Endothelial cell of umbilical vein (primary cell): ENCODE data around the gene ZMIZ1. TPM values are rescaled to one million over a fixed set of nuclear protein-coding genes. Genes with fewer than 3 reads are reported as not detected.

ENCODE experiments used
- BruUV-seq: library from RNA; stranded (reverse); fragments of 400-500 nt; replicated peaks from 2 replicates; lab custom pipeline; 2021; lab: Mats Ljungman, UMichigan
- CTCF ChIA-PET: fragments of 300-600, 350-600 bp; sonication (Branson Sonifier 250); formaldehyde crosslinking; loops from one replicate; lab custom pipeline; 2021; ENCODE audit warnings: antibody characterized with exemption, inconsistent platforms; lab: Charles Lee
- POLR2A ChIA-PET: fragments of 300-600, 350-600 bp; sonication (Branson Sonifier 250); formaldehyde crosslinking; loops from one replicate; lab custom pipeline; 2021; ENCODE audit warnings: antibody characterized with exemption, inconsistent platforms; lab: Charles Lee
- DNase-seq: peaks from one replicate; pipeline ENCODE4 v3.0.0-alpha.2; 2011; ENCODE audit warnings: low read depth, low spot score
- FAIRE-seq: peaks from 2 replicates; lab custom pipeline; 2011; peaks lifted over from hg19 to GRCh38; lab: Jason Lieb, UNC
- H2AFZ ChIP-seq: 2 replicates; pipeline ENCODE4 v1.6.0; 2012; ENCODE audit warnings: low read depth, low read length, control low read depth, inconsistent platforms
- H3K27ac ChIP-seq: 2 replicates; pipeline ENCODE4 v1.5.1; 2011; ENCODE audit warnings: low read depth, mild to moderate bottlenecking, control low read depth, low read length, moderate library complexity; ENCODE audit not compliant: insufficient read depth
- H3K27me3 ChIP-seq, 2 experiments: 2 replicates each; pipeline versions ENCODE4 v1.6.0 to v1.6.1; 2011; ENCODE audit warnings: low read length in 2 of 2, mixed read lengths in 1 of 2; ENCODE audit not compliant: control insufficient read depth in 2 of 2, insufficient read depth in 2 of 2
- H3K36me3 ChIP-seq, 2 experiments: 2 replicates in 1 of 2; 3 replicates in 1 of 2; pipeline ENCODE4 v1.5.1; 2011; ENCODE audit warnings: low read length in 2 of 2, mild to moderate bottlenecking in 1 of 2, moderate library complexity in 1 of 2; ENCODE audit not compliant: control insufficient read depth in 2 of 2, insufficient read depth in 2 of 2; ENCODE audit errors: extremely low read depth in 1 of 2
- H3K4me1 ChIP-seq: 3 replicates; pipeline ENCODE4 v1.5.1; 2011; ENCODE audit warnings: mild to moderate bottlenecking, low read length; ENCODE audit not compliant: control insufficient read depth, insufficient read depth; ENCODE audit errors: extremely low read depth
- H3K4me2 ChIP-seq: 2 replicates; pipeline ENCODE4 v1.6.1; 2011; ENCODE audit warnings: low read length, control low read depth, mixed read lengths; ENCODE audit not compliant: insufficient read depth
- H3K4me3 ChIP-seq, 3 experiments: fragments of 200-600 bp in 1 of 3; sonication (generic), shearing (Covaris generic) in 1 of 3; replicated peaks in 1 of 3; 2 replicates each; pipeline ENCODE4 v1.5.1; 2011 to 2016; ENCODE audit warnings: control low read depth in 3 of 3, low read length in 3 of 3, mild to moderate bottlenecking in 2 of 3, inconsistent platforms in 1 of 3, low read depth in 1 of 3, moderate library complexity in 1 of 3; ENCODE audit not compliant: insufficient read depth in 1 of 3
- H3K79me2 ChIP-seq: 2 replicates; pipeline ENCODE4 v1.6.0; 2012; ENCODE audit warnings: low read length, inconsistent platforms; ENCODE audit not compliant: control insufficient read depth, insufficient read depth
- H3K9ac ChIP-seq: replicated peaks from 2 replicates; pipeline ENCODE3; 2011; ENCODE audit warnings: low read length, control low read depth; ENCODE audit not compliant: insufficient read depth; ENCODE audit errors: extremely low read depth
- H3K9me1 ChIP-seq: replicated peaks from 3 replicates; pipeline ENCODE4 v1.6.0; 2011; ENCODE audit warnings: mild to moderate bottlenecking, low read length; ENCODE audit not compliant: control insufficient read depth, insufficient read depth; ENCODE audit errors: extremely low read depth
- H3K9me3 ChIP-seq: replicated peaks from 2 replicates; pipeline ENCODE4 v1.5.1; 2012; ENCODE audit warnings: low read length, inconsistent platforms; ENCODE audit not compliant: control insufficient read depth, insufficient read depth
- H4K20me1 ChIP-seq: replicated peaks from 2 replicates; pipeline ENCODE3; 2011; ENCODE audit warnings: mild to moderate bottlenecking, low read length; ENCODE audit not compliant: control insufficient read depth, insufficient read depth; ENCODE audit errors: extremely low read depth
- EZH2 ChIP-seq: IDR thresholded peaks from 2 replicates; pipeline ENCODE4 v1.6.1; 2012; ENCODE audit warnings: borderline replicate concordance, low read depth, mild to moderate bottlenecking, moderate library complexity, low read length, inconsistent platforms; ENCODE audit not compliant: severe bottlenecking
- FOS ChIP-seq: IDR thresholded peaks from 2 replicates; pipeline ENCODE4 v1.6.1; 2011; ENCODE audit warnings: mild to moderate bottlenecking, low read length, moderate library complexity, borderline replicate concordance; ENCODE audit not compliant: insufficient read depth
- GATA2 ChIP-seq: IDR thresholded peaks from 2 replicates; pipeline ENCODE4 v1.7.0; 2011; ENCODE audit warnings: low read depth, mild to moderate bottlenecking, moderate library complexity, mixed read lengths, low read length; ENCODE audit not compliant: insufficient read length, insufficient read depth
- JUN ChIP-seq: IDR thresholded peaks from 2 replicates; pipeline ENCODE4 v1.6.1; 2011; ENCODE audit warnings: borderline replicate concordance, low read depth; ENCODE audit not compliant: insufficient read length, insufficient read depth
- MAX ChIP-seq: IDR thresholded peaks from 2 replicates; pipeline ENCODE4 v1.6.1; 2011; ENCODE audit not compliant: insufficient read depth, insufficient read length
- MYC ChIP-seq: IDR thresholded peaks from one replicate; pipeline ENCODE4 v1.6.1; 2011; ENCODE audit warnings: mild to moderate bottlenecking, low read depth, low read length
- POLR2A ChIP-seq: IDR thresholded peaks from 2 replicates; pipeline ENCODE4 v1.6.1; 2012; ENCODE audit warnings: low read depth, mild to moderate bottlenecking, control low read depth, low read length
- POLR2AphosphoS5 ChIP-seq: IDR thresholded peaks from 2 replicates; pipeline ENCODE4 v1.6.1; 2012; ENCODE audit warnings: low read depth, mild to moderate bottlenecking, control low read depth, low read length, moderate library complexity; ENCODE audit not compliant: insufficient read depth
- dilution Hi-C: fragments of 300-500 bp; cut with MboI; formaldehyde crosslinking; loops from one replicate; pipeline ENCODE4 v1.15.0; 2019; ENCODE audit warnings: low sequenced_read_pairs; ENCODE audit not compliant: extremely low pct_ligation_motif_present
- intact Hi-C: fragments of 100-400 bp; cut with micrococcal nuclease; formaldehyde crosslinking; loops from one replicate; pipeline ENCODE4 v1.10.0; 2022
- polyA plus RNA-seq, 4 experiments: library from polyadenylated mRNA; depleted of rRNA in 3 of 4; stranded (reverse) in 3 of 4; unstranded in 1 of 4; fragments of >200 nt; gene quantifications; 2 replicates each; pipeline versions ENCODE4 v1.2.1 to v1.2.3, GENCODE V29; 2011 to 2012; ENCODE audit warnings: missing spikeins in 1 of 4
- total RNA-seq: library from RNA; stranded (reverse); gene quantifications from 2 replicates; pipeline ENCODE4 v1.2.3, GENCODE V29; 2021
- TF ChIP-seq, protein P1 (sequence below), 2 donors: IDR thresholded peaks; 1 replicate in 1 of 2; 2 replicates in 1 of 2; pipeline ENCODE4 v1.5.1; 2011; ENCODE audit warnings: low read length in 2 of 2, mild to moderate bottlenecking in 2 of 2, moderate library complexity in 2 of 2, control low read depth in 1 of 2, inconsistent platforms in 1 of 2, low read depth in 1 of 2; ENCODE audit not compliant: insufficient read depth in 1 of 2; ENCODE audit errors: extremely low read depth in 1 of 2

The ZMIZ1 gene
- total and polyA plus RNA-seq, 2 donors (not counting 3 experiments of a cell fraction or from before 2014, with no cell fraction given): 12.5 to 46.7 TPM

GRCh38 chr10:79103585-79103984, 34.8 kb downstream of the ZMIZ1 start:
- Histone ChIP-seq H3K4me1 (peaks cover 15% of the 10 kb centered on the region), H3K9me1 (no peaks in the 10 kb centered on the region), H2AFZ (no peak overlapping the region), H4K20me1 (peaks cover 4% of the 10 kb centered on the region), H3K4me3 (no peak overlapping the region), H3K4me2 (no peak overlapping the region), H3K9me3 (no peaks in the 10 kb centered on the region), H3K36me3 (no peaks in the 10 kb centered on the region), H3K9ac (no peak overlapping the region), H3K27me3 (no peaks in the 10 kb centered on the region), H3K79me2 (peaks cover 81% of the 10 kb centered on the region), H3K27ac (no peak overlapping the region)
- CTCF ChIA-PET: no interaction called here
- intact Hi-C loops: no loop called here
- dilution Hi-C loops: no loop called here
- no peak for FAIRE-seq
- TF ChIP-seq FOS: no peak
- TF ChIP-seq GATA2: no peak
- TF ChIP-seq MYC: no peak
- no peak for TF ChIP-seq EZH2
- TF ChIP-seq POLR2AphosphoS5: no peak
- no peak for TF ChIP-seq JUN
- TF ChIP-seq MAX: no peak
- no peak for TF ChIP-seq POLR2A
- TF ChIP-seq, protein P1, sequence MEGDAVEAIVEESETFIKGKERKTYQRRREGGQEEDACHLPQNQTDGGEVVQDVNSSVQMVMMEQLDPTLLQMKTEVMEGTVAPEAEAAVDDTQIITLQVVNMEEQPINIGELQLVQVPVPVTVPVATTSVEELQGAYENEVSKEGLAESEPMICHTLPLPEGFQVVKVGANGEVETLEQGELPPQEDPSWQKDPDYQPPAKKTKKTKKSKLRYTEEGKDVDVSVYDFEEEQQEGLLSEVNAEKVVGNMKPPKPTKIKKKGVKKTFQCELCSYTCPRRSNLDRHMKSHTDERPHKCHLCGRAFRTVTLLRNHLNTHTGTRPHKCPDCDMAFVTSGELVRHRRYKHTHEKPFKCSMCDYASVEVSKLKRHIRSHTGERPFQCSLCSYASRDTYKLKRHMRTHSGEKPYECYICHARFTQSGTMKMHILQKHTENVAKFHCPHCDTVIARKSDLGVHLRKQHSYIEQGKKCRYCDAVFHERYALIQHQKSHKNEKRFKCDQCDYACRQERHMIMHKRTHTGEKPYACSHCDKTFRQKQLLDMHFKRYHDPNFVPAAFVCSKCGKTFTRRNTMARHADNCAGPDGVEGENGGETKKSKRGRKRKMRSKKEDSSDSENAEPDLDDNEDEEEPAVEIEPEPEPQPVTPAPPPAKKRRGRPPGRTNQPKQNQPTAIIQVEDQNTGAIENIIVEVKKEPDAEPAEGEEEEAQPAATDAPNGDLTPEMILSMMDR (IDR thresholded peaks at IDR 0.05; ENCODE audit: extremely low read depth in 1 of 2, insufficient read depth in 1 of 2, low read depth in 1 of 2, low read length in 2 of 2): no peak
- no peak for DNase-seq
- POLR2A ChIA-PET: no interaction called here
- BruUV-seq: no TSS peak
